Endothelial cell of umbilical vein (primary cell): ENCODE results near the gene ZBTB34. TPM values are rescaled to one million over a fixed set of nuclear protein-coding genes. Genes with fewer than 3 reads are reported as not detected.

Experiments
- BruUV-seq: library from RNA; stranded (reverse); fragments of 400-500 nt; replicated peaks from 2 replicates; lab custom pipeline; 2021; lab: Mats Ljungman, UMichigan
- CTCF ChIA-PET: fragments of 300-600, 350-600 bp; sonication (Branson Sonifier 250); formaldehyde crosslinking; loops from one replicate; lab custom pipeline; 2021; ENCODE audit warnings: antibody characterized with exemption, inconsistent platforms; lab: Charles Lee
- POLR2A ChIA-PET: fragments of 300-600, 350-600 bp; sonication (Branson Sonifier 250); formaldehyde crosslinking; loops from one replicate; lab custom pipeline; 2021; ENCODE audit warnings: antibody characterized with exemption, inconsistent platforms; lab: Charles Lee
- DNase-seq: peaks from one replicate; pipeline ENCODE4 v3.0.0-alpha.2; 2011; ENCODE audit warnings: low read depth, low spot score
- FAIRE-seq: peaks from 2 replicates; lab custom pipeline; 2011; peaks lifted over from hg19 to GRCh38; lab: Jason Lieb, UNC
- H2AFZ ChIP-seq: 2 replicates; pipeline ENCODE4 v1.6.0; 2012; ENCODE audit warnings: low read depth, low read length, control low read depth, inconsistent platforms
- H3K27ac ChIP-seq: 2 replicates; pipeline ENCODE4 v1.5.1; 2011; ENCODE audit warnings: low read depth, mild to moderate bottlenecking, control low read depth, low read length, moderate library complexity; ENCODE audit not compliant: insufficient read depth
- H3K27me3 ChIP-seq, 2 experiments: 2 replicates each; pipeline versions ENCODE4 v1.6.0 to v1.6.1; 2011; ENCODE audit warnings: low read length in 2 of 2, mixed read lengths in 1 of 2; ENCODE audit not compliant: control insufficient read depth in 2 of 2, insufficient read depth in 2 of 2
- H3K36me3 ChIP-seq, 2 experiments: 2 replicates in 1 of 2; 3 replicates in 1 of 2; pipeline ENCODE4 v1.5.1; 2011; ENCODE audit warnings: low read length in 2 of 2, mild to moderate bottlenecking in 1 of 2, moderate library complexity in 1 of 2; ENCODE audit not compliant: control insufficient read depth in 2 of 2, insufficient read depth in 2 of 2; ENCODE audit errors: extremely low read depth in 1 of 2
- H3K4me1 ChIP-seq: 3 replicates; pipeline ENCODE4 v1.5.1; 2011; ENCODE audit warnings: mild to moderate bottlenecking, low read length; ENCODE audit not compliant: control insufficient read depth, insufficient read depth; ENCODE audit errors: extremely low read depth
- H3K4me2 ChIP-seq: 2 replicates; pipeline ENCODE4 v1.6.1; 2011; ENCODE audit warnings: low read length, control low read depth, mixed read lengths; ENCODE audit not compliant: insufficient read depth
- H3K4me3 ChIP-seq, 3 experiments: fragments of 200-600 bp in 1 of 3; sonication (generic), shearing (Covaris generic) in 1 of 3; replicated peaks in 1 of 3; 2 replicates each; pipeline ENCODE4 v1.5.1; 2011 to 2016; ENCODE audit warnings: control low read depth in 3 of 3, low read length in 3 of 3, mild to moderate bottlenecking in 2 of 3, inconsistent platforms in 1 of 3, low read depth in 1 of 3, moderate library complexity in 1 of 3; ENCODE audit not compliant: insufficient read depth in 1 of 3
- H3K79me2 ChIP-seq: 2 replicates; pipeline ENCODE4 v1.6.0; 2012; ENCODE audit warnings: low read length, inconsistent platforms; ENCODE audit not compliant: control insufficient read depth, insufficient read depth
- H3K9ac ChIP-seq: replicated peaks from 2 replicates; pipeline ENCODE3; 2011; ENCODE audit warnings: low read length, control low read depth; ENCODE audit not compliant: insufficient read depth; ENCODE audit errors: extremely low read depth
- H3K9me1 ChIP-seq: replicated peaks from 3 replicates; pipeline ENCODE4 v1.6.0; 2011; ENCODE audit warnings: mild to moderate bottlenecking, low read length; ENCODE audit not compliant: control insufficient read depth, insufficient read depth; ENCODE audit errors: extremely low read depth
- H3K9me3 ChIP-seq: replicated peaks from 2 replicates; pipeline ENCODE4 v1.5.1; 2012; ENCODE audit warnings: low read length, inconsistent platforms; ENCODE audit not compliant: control insufficient read depth, insufficient read depth
- H4K20me1 ChIP-seq: replicated peaks from 2 replicates; pipeline ENCODE3; 2011; ENCODE audit warnings: mild to moderate bottlenecking, low read length; ENCODE audit not compliant: control insufficient read depth, insufficient read depth; ENCODE audit errors: extremely low read depth
- CTCF ChIP-seq, 2 donors: IDR thresholded peaks; 1 replicate in 1 of 2; 2 replicates in 1 of 2; pipeline ENCODE4 v1.5.1; 2011; ENCODE audit warnings: low read length in 2 of 2, mild to moderate bottlenecking in 2 of 2, moderate library complexity in 2 of 2, control low read depth in 1 of 2, inconsistent platforms in 1 of 2, low read depth in 1 of 2; ENCODE audit not compliant: insufficient read depth in 1 of 2; ENCODE audit errors: extremely low read depth in 1 of 2
- EZH2 ChIP-seq: IDR thresholded peaks from 2 replicates; pipeline ENCODE4 v1.6.1; 2012; ENCODE audit warnings: borderline replicate concordance, low read depth, mild to moderate bottlenecking, moderate library complexity, low read length, inconsistent platforms; ENCODE audit not compliant: severe bottlenecking
- FOS ChIP-seq: IDR thresholded peaks from 2 replicates; pipeline ENCODE4 v1.6.1; 2011; ENCODE audit warnings: mild to moderate bottlenecking, low read length, moderate library complexity, borderline replicate concordance; ENCODE audit not compliant: insufficient read depth
- GATA2 ChIP-seq: IDR thresholded peaks from 2 replicates; pipeline ENCODE4 v1.7.0; 2011; ENCODE audit warnings: low read depth, mild to moderate bottlenecking, moderate library complexity, mixed read lengths, low read length; ENCODE audit not compliant: insufficient read length, insufficient read depth
- JUN ChIP-seq: IDR thresholded peaks from 2 replicates; pipeline ENCODE4 v1.6.1; 2011; ENCODE audit warnings: borderline replicate concordance, low read depth; ENCODE audit not compliant: insufficient read length, insufficient read depth
- MAX ChIP-seq: IDR thresholded peaks from 2 replicates; pipeline ENCODE4 v1.6.1; 2011; ENCODE audit not compliant: insufficient read depth, insufficient read length
- MYC ChIP-seq: IDR thresholded peaks from one replicate; pipeline ENCODE4 v1.6.1; 2011; ENCODE audit warnings: mild to moderate bottlenecking, low read depth, low read length
- POLR2A ChIP-seq: IDR thresholded peaks from 2 replicates; pipeline ENCODE4 v1.6.1; 2012; ENCODE audit warnings: low read depth, mild to moderate bottlenecking, control low read depth, low read length
- POLR2AphosphoS5 ChIP-seq: IDR thresholded peaks from 2 replicates; pipeline ENCODE4 v1.6.1; 2012; ENCODE audit warnings: low read depth, mild to moderate bottlenecking, control low read depth, low read length, moderate library complexity; ENCODE audit not compliant: insufficient read depth
- dilution Hi-C: fragments of 300-500 bp; cut with MboI; formaldehyde crosslinking; loops from one replicate; pipeline ENCODE4 v1.15.0; 2019; ENCODE audit warnings: low sequenced_read_pairs; ENCODE audit not compliant: extremely low pct_ligation_motif_present
- intact Hi-C: fragments of 100-400 bp; cut with micrococcal nuclease; formaldehyde crosslinking; loops from one replicate; pipeline ENCODE4 v1.10.0; 2022
- polyA plus RNA-seq, 4 experiments: library from polyadenylated mRNA; depleted of rRNA in 3 of 4; stranded (reverse) in 3 of 4; unstranded in 1 of 4; fragments of >200 nt; gene quantifications; 2 replicates each; pipeline versions ENCODE4 v1.2.1 to v1.2.3, GENCODE V29; 2011 to 2012; ENCODE audit warnings: missing spikeins in 1 of 4
- total RNA-seq: library from RNA; stranded (reverse); gene quantifications from 2 replicates; pipeline ENCODE4 v1.2.3, GENCODE V29; 2021

The ZBTB34 gene
- total and polyA plus RNA-seq, 2 donors (not counting 3 experiments of a cell fraction or from before 2014, with no cell fraction given) = 4.0 to 9.6 TPM

GRCh38 chr9:126916909-126917308 is 56.5 kb downstream of the ZBTB34 start:
- H4K20me1 ChIP-seq = no peaks in the 10 kb centered on the region
- H3K9ac ChIP-seq = no peak overlapping the region
- H3K36me3 ChIP-seq = no peaks in the 10 kb centered on the region
- no peaks in the 10 kb centered on the region for H3K4me1 ChIP-seq
- peaks cover 0 to 3% of the 10 kb centered on the region in 2 experiments for H3K27me3 ChIP-seq
- no peak overlapping the region for H3K27ac ChIP-seq
- FAIRE-seq = no peak
- no peak overlapping the region for H3K4me3 ChIP-seq
- H2AFZ ChIP-seq = no peak overlapping the region
- BruUV-seq = no TSS peak
- no peak for DNase-seq
- ChIA-PET CTCF (interaction anchor here (0.8 kb wide), 1 partner anchor 448 kb away, joined by 3 read pairs; no protein-coding TSS in a partner anchor), POLR2A (interaction anchor here (0.5 kb wide), 1 partner anchor 422 kb away, joined by 3 read pairs; no protein-coding TSS in a partner anchor)
- no peaks in the 10 kb centered on the region for H3K9me3 ChIP-seq
- H3K9me1 ChIP-seq = no peaks in the 10 kb centered on the region
- H3K4me2 ChIP-seq = no peak overlapping the region
- TF ChIP-seq POLR2A = no peak
- TF ChIP-seq CTCF (IDR thresholded peaks at IDR 0.05; ENCODE audit: extremely low read depth in 1 of 2, insufficient read depth in 1 of 2, low read depth in 1 of 2, low read length in 2 of 2) = no peak
- no peak for TF ChIP-seq POLR2AphosphoS5
- TF ChIP-seq FOS = no peak
- TF ChIP-seq GATA2 = no peak
- no peak for TF ChIP-seq EZH2
- intact Hi-C loops = no loop called here
- H3K79me2 ChIP-seq = no peaks in the 10 kb centered on the region
- dilution Hi-C loops = no loop called here

- H2AFZ ChIP-seq = no peak overlapping the region
- DNase-seq (no peak), FAIRE-seq (no peak)
- peaks cover 0 to 5% of the 10 kb centered on the region in 2 experiments for H3K27me3 ChIP-seq
- H3K4me1 ChIP-seq = no peaks in the 10 kb centered on the region
- intact Hi-C loops (no loop called here), dilution Hi-C loops (no loop called here)
- BruUV-seq = no TSS peak
- no peak for TF ChIP-seq MYC
- no peak for TF ChIP-seq POLR2A
- TF ChIP-seq GATA2 = no peak
- no peak for TF ChIP-seq CTCF (IDR thresholded peaks at IDR 0.05; ENCODE audit: extremely low read depth in 1 of 2, insufficient read depth in 1 of 2, low read depth in 1 of 2, low read length in 2 of 2)
- no peak for TF ChIP-seq FOS
- TF ChIP-seq MAX = no peak
- TF ChIP-seq EZH2 = no peak
- no peak for TF ChIP-seq POLR2AphosphoS5
- no peak for TF ChIP-seq JUN
- POLR2A ChIA-PET = no interaction called here
- no peaks in the 10 kb centered on the region for H4K20me1 ChIP-seq
- no peaks in the 10 kb centered on the region for H3K79me2 ChIP-seq
- no peaks in the 10 kb centered on the region for H3K9me3 ChIP-seq
- H3K4me2 ChIP-seq = no peak overlapping the region
- no peak overlapping the region for H3K27ac ChIP-seq
- H3K36me3 ChIP-seq = no peaks in the 10 kb centered on the region
- H3K9ac ChIP-seq = no peak overlapping the region
- H3K9me1 ChIP-seq = no peaks in the 10 kb centered on the region
- CTCF ChIA-PET = no interaction called here
- H3K4me3 ChIP-seq = no peak overlapping the region
Observed at GRCh38 chr9:126919193-126919592, 58.8 kb downstream of the ZBTB34 start.
